ENCODE results near the gene MRPS31. TPM values are rescaled to one million over a fixed set of nuclear protein-coding genes. Genes with fewer than 3 reads are reported as not detected.

The MRPS31 gene
- total RNA-seq, 1 experiment from 2014 or later = 10.9 TPM

GRCh38 chr13:40770609-40770933 is 419 bp downstream of the MRPS31 start:
- in situ Hi-C loops (cut with HindIII; ENCODE audit: low pct_unique_long_range_greater_than_20kb, low sequenced_read_pairs) = no loop called here
- peaks cover 4% of the 10 kb centered on the region; the same call in 1 of the 2 replicates for H3K36me3 ChIP-seq (ENCODE audit: control insufficient read depth, insufficient read depth, low read length)
- ATAC-seq (no peak; the same call in 1 of the 2 replicates), DNase-seq (ENCODE audit: low read depth, low spot score) (no peak)
- peaks cover 3% of the 10 kb centered on the region; the same call in 1 of the 2 replicates for H3K4me1 ChIP-seq (ENCODE audit: control insufficient read depth, insufficient read depth, low read length)
- no TSS peak for BruUV-seq (replicated peaks)
- TF ChIP-seq POLR2AphosphoS5 (IDR thresholded peaks at IDR 0.05; ENCODE audit: low read depth, low read length) (no peak), TCF7L2 (IDR thresholded peaks at IDR 0.05; ENCODE audit: low read depth, low read length) (no peak), SIN3A (IDR thresholded peaks at IDR 0.05; ENCODE audit: borderline replicate concordance, insufficient read depth, low read depth, low read length) (no peak), CTCF (IDR thresholded peaks at IDR 0.05) (no peak), REST (IDR thresholded peaks at IDR 0.05; ENCODE audit: insufficient read depth in 1 of 2, low read depth in 2 of 2, low read length in 1 of 2) (no peak)
- H3K27me3 ChIP-seq (ENCODE audit: control insufficient read depth, insufficient read depth, low read length) = no peaks in the 10 kb centered on the region
- no peaks in the 10 kb centered on the region for H3K9me3 ChIP-seq (ENCODE audit: control insufficient read depth, insufficient read depth, low read depth, low read length)
- peak overlapping the region; percentile 93 to 96 for H3K4me3 ChIP-seq (ENCODE audit: low read depth in 2 of 2, low read length in 2 of 2)
- H3K27ac ChIP-seq (ENCODE audit: low read length) = peak overlapping the region; percentile 93
- POLR2A ChIA-PET = interaction anchor here (0.6 kb wide), 1 partner anchor 11 kb away, joined by 3 read pairs; no protein-coding TSS in a partner anchor
- CTCF ChIA-PET = no interaction called here
- intact Hi-C loops (cut with micrococcal nuclease; ENCODE audit: unreplicated experiment) = no loop called here

GRCh38 chr13:40769970-40770369 is 1.0 kb downstream of the MRPS31 start:
- ChIA-PET POLR2A (interaction anchor here (0.6 kb wide), 1 partner anchor 10 kb away, joined by 3 read pairs; no protein-coding TSS in a partner anchor), CTCF (no interaction called here)
- in situ Hi-C loops (cut with HindIII; ENCODE audit: low pct_unique_long_range_greater_than_20kb, low sequenced_read_pairs) = no loop called here
- Histone ChIP-seq H3K4me1 (ENCODE audit: control insufficient read depth, insufficient read depth, low read length) (peaks cover 3% of the 10 kb centered on the region; the same call in 1 of the 2 replicates), H3K9me3 (ENCODE audit: control insufficient read depth, insufficient read depth, low read depth, low read length) (no peaks in the 10 kb centered on the region), H3K36me3 (ENCODE audit: control insufficient read depth, insufficient read depth, low read length) (peaks cover 4% of the 10 kb centered on the region; the same call in 1 of the 2 replicates), H3K27me3 (ENCODE audit: control insufficient read depth, insufficient read depth, low read length) (no peaks in the 10 kb centered on the region), H3K4me3 (ENCODE audit: low read depth in 2 of 2, low read length in 2 of 2) (peak overlapping the region; percentile 93 to 96), H3K27ac (ENCODE audit: low read length) (peak overlapping the region; percentile 93)
- DNase-seq (ENCODE audit: low read depth, low spot score) (no peak), ATAC-seq (no peak)
- no peak for TF ChIP-seq REST (IDR thresholded peaks at IDR 0.05; ENCODE audit: insufficient read depth in 1 of 2, low read depth in 2 of 2, low read length in 1 of 2)
- no peak for TF ChIP-seq POLR2AphosphoS5 (IDR thresholded peaks at IDR 0.05; ENCODE audit: low read depth, low read length)
- TF ChIP-seq SIN3A (IDR thresholded peaks at IDR 0.05; ENCODE audit: borderline replicate concordance, insufficient read depth, low read depth, low read length) = no peak
- TF ChIP-seq CTCF (IDR thresholded peaks at IDR 0.05) = no peak
- no peak for TF ChIP-seq TCF7L2 (IDR thresholded peaks at IDR 0.05; ENCODE audit: low read depth, low read length)
- intact Hi-C loops (cut with micrococcal nuclease; ENCODE audit: unreplicated experiment) = no loop called here
- BruUV-seq (replicated peaks) = no TSS peak

All from Panc1 (cell line).